ENCODE data around the gene MS4A5.
"Not testable (repeated sequence)": the region's sequence is repeated elsewhere in the genome, so short reads cannot be mapped to it uniquely, and the experiment has no call there.

The MS4A5 gene

GRCh38 chr11:60429272-60429671, at the start of gene MS4A5:
TSS of gene MS4A5 (plus strand) at chr11:60429572. CDS start at chr11:60429675, 103 bp downstream.
- no peak for DNase-seq

GRCh38 chr11:60389279-60389910, 40.0 kb upstream of the MS4A5 start:
- DNase-seq = no peak

GRCh38 chr11:60390419-60390818, 39.0 kb upstream of the MS4A5 start:
- no peak for DNase-seq

GRCh38 chr11:60392361-60392760, 37.0 kb upstream of the MS4A5 start:
- no peak for DNase-seq

- DNase-seq = no peak
These were observed 36.4 kb upstream of the MS4A5 start for GRCh38 chr11:60393016-60393415.

GRCh38 chr11:60394666-60395380, 34.5 kb upstream of the MS4A5 start:
- no peak for DNase-seq

GRCh38 chr11:60396382-60396781, 33.0 kb upstream of the MS4A5 start, which contains the start of gene MS4A14:
TSS of gene MS4A14 (plus strand) at chr11:60396459. CDS start at chr11:60396579, 120 bp downstream.
- DNase-seq = no peak

- DNase-seq = no peak
These were observed 32.6 kb upstream of the MS4A5 start for GRCh38 chr11:60396799-60397198.

GRCh38 chr11:60420015-60420414, 9.4 kb upstream of the MS4A5 start:
- DNase-seq = no peak

GRCh38 chr11:60422609-60423008, 6.8 kb upstream of the MS4A5 start:
- no peak for DNase-seq

GRCh38 chr11:60428517-60428916, 855 bp upstream of the MS4A5 start:
- no peak for DNase-seq

GRCh38 chr11:60431251-60431650, 1.9 kb downstream of the MS4A5 start:
- DNase-seq = no peak

- DNase-seq = no peak
These were observed 4.0 kb downstream of the MS4A5 start for GRCh38 chr11:60433401-60433800.

- no peak for DNase-seq
These were observed 17.7 kb downstream of the MS4A5 start for GRCh38 chr11:60447070-60447469.

- DNase-seq = no peak
These were observed 18.5 kb downstream of the MS4A5 start for GRCh38 chr11:60447846-60448245.

- DNase-seq = not testable (repeated sequence)
These were observed 21.8 kb downstream of the MS4A5 start for GRCh38 chr11:60451185-60451584.

GRCh38 chr11:60454212-60454611, 24.8 kb downstream of the MS4A5 start:
- DNase-seq = no peak

- no peak for DNase-seq
These were observed 26.2 kb downstream of the MS4A5 start, which contains the start of gene MS4A1 for GRCh38 chr11:60455531-60456042. TSS of gene MS4A1 (plus strand) at chr11:60455847. CDS start at chr11:60462375, 6,528 bp downstream.

GRCh38 chr11:60457576-60457975, 28.2 kb downstream of the MS4A5 start:
- no peak for DNase-seq

- no peak for DNase-seq
These were observed 30.0 kb downstream of the MS4A5 start for GRCh38 chr11:60459345-60459744.

- DNase-seq = no peak
These were observed 39.5 kb downstream of the MS4A5 start for GRCh38 chr11:60468829-60469228.

GRCh38 chr11:60469723-60470122, 40.4 kb downstream of the MS4A5 start:
- DNase-seq = no peak

GRCh38 chr11:60477035-60477445, 47.7 kb downstream of the MS4A5 start:
- DNase-seq = no peak

- no peak for DNase-seq
These were observed 53.0 kb downstream of the MS4A5 start for GRCh38 chr11:60482361-60482760.

Data from NCI-H187 (cell line).